Liver (tissue), 9 donors: ENCODE measurements around the gene TRIOBP. TPM values are rescaled to one million over a fixed set of nuclear protein-coding genes. Genes with fewer than 3 reads are reported as not detected.

Source experiments
- DNase-seq: peaks from one replicate; pipeline ENCODE4 v3.0.0-alpha.2; 2017; ENCODE audit warnings: low spot score
- H3K27ac ChIP-seq, 2 donors: one replicate each; pipeline ENCODE4 v1.7.0; 2013; ENCODE audit warnings: inconsistent platforms in 2 of 2, low read length in 2 of 2, control low read depth in 1 of 2, low read depth in 1 of 2, mild to moderate bottlenecking in 1 of 2
- H3K27me3 ChIP-seq, 4 donors: one replicate each; pipeline versions ENCODE4 v1.6.1 to v1.7.0; 2013; ENCODE audit warnings: low read length in 3 of 4, inconsistent platforms in 1 of 4, mild to moderate bottlenecking in 1 of 4, moderate library complexity in 1 of 4; ENCODE audit not compliant: control insufficient read depth in 4 of 4, insufficient read depth in 4 of 4
- H3K36me3 ChIP-seq, 4 donors: one replicate each; pipeline versions ENCODE4 v1.6.1 to v1.7.0; 2013; ENCODE audit warnings: low read length in 3 of 4, mild to moderate bottlenecking in 3 of 4, low read depth in 1 of 4, moderate library complexity in 1 of 4; ENCODE audit not compliant: control insufficient read depth in 4 of 4, insufficient read depth in 3 of 4
- H3K4me1 ChIP-seq, 4 donors: one replicate each; pipeline versions ENCODE4 v1.6.1 to v1.7.0; 2013; ENCODE audit warnings: low read length in 3 of 4, mild to moderate bottlenecking in 3 of 4, moderate library complexity in 1 of 4; ENCODE audit not compliant: control insufficient read depth in 4 of 4, insufficient read depth in 4 of 4
- H3K4me3 ChIP-seq, 3 donors: one replicate each; pipeline versions ENCODE4 v1.6.1 to v1.7.0; 2013; ENCODE audit warnings: low read length in 3 of 3, control low read depth in 1 of 3, low read depth in 1 of 3, mild to moderate bottlenecking in 1 of 3
- H3K9ac ChIP-seq, 2 donors: one replicate each; pipeline ENCODE4 v1.7.0; 2013; ENCODE audit warnings: low read length in 2 of 2, mild to moderate bottlenecking in 2 of 2, moderate library complexity in 2 of 2, control low read depth in 1 of 2, low read depth in 1 of 2
- H3K9me3 ChIP-seq, 4 donors: one replicate each; pipeline versions ENCODE4 v1.6.1 to v1.7.0; 2013; ENCODE audit warnings: low read length in 3 of 4; ENCODE audit not compliant: control insufficient read depth in 4 of 4
- ATF3 ChIP-seq: IDR thresholded peaks from 2 replicates; pipeline ENCODE4 v1.6.1; 2016; ENCODE audit warnings: antibody characterized with exemption
- CTCF ChIP-seq: fragments of 150-350 bp; IDR thresholded peaks from 2 replicates; pipeline ENCODE4 v1.5.1; 2017; ENCODE audit warnings: improper control_type of control experiment, low read depth, low read length; ENCODE audit not compliant: missing input control
- EGR1 ChIP-seq, 2 donors: IDR thresholded peaks; 2 replicates each; pipeline ENCODE4 v1.6.1; 2016 to 2018; ENCODE audit warnings: antibody characterized with exemption in 2 of 2, low read depth in 2 of 2
- FOXA1 ChIP-seq: IDR thresholded peaks from 2 replicates; pipeline ENCODE4 v1.6.1; 2016; ENCODE audit warnings: antibody characterized with exemption
- FOXA2 ChIP-seq: IDR thresholded peaks from 2 replicates; pipeline ENCODE4 v1.6.1; 2016; ENCODE audit warnings: antibody characterized with exemption
- GABPA ChIP-seq, 2 donors: IDR thresholded peaks in 1 of 2; conservative IDR thresholded peaks in 1 of 2; 2 replicates each; pipeline ENCODE4 v1.6.1; 2016; ENCODE audit warnings: antibody characterized with exemption in 2 of 2, mild to moderate bottlenecking in 1 of 2, moderate library complexity in 1 of 2
- HNF4A ChIP-seq, 2 donors: conservative IDR thresholded peaks; 2 replicates each; pipeline ENCODE4 v1.6.1; 2016; ENCODE audit warnings: antibody characterized with exemption in 2 of 2, mild to moderate bottlenecking in 2 of 2
- HNF4G ChIP-seq: IDR thresholded peaks from 2 replicates; pipeline ENCODE4 v1.6.1; 2016; ENCODE audit warnings: antibody characterized with exemption
- JUND ChIP-seq, 2 donors: IDR thresholded peaks; 2 replicates each; pipeline ENCODE4 v1.6.1; 2016; ENCODE audit warnings: antibody characterized with exemption in 2 of 2
- MAX ChIP-seq: IDR thresholded peaks from 2 replicates; pipeline ENCODE4 v1.6.1; 2016; ENCODE audit warnings: antibody characterized with exemption
- NR2F2 ChIP-seq: IDR thresholded peaks from 2 replicates; pipeline ENCODE4 v1.6.1; 2016; ENCODE audit warnings: antibody characterized with exemption
- RAD21 ChIP-seq, 2 donors: IDR thresholded peaks; 2 replicates each; pipeline ENCODE4 v1.6.1; 2016; ENCODE audit warnings: antibody characterized with exemption in 2 of 2, mild to moderate bottlenecking in 2 of 2
- REST ChIP-seq: IDR thresholded peaks from 2 replicates; pipeline ENCODE4 v1.6.1; 2016; ENCODE audit warnings: antibody characterized with exemption, mild to moderate bottlenecking
- RXRA ChIP-seq, 2 donors: IDR thresholded peaks; 2 replicates each; pipeline ENCODE4 v1.6.1; 2017 to 2018; ENCODE audit warnings: antibody characterized with exemption in 2 of 2, mild to moderate bottlenecking in 1 of 2
- SP1 ChIP-seq: IDR thresholded peaks from 2 replicates; pipeline ENCODE4 v1.6.1; 2018; ENCODE audit warnings: antibody characterized with exemption, mild to moderate bottlenecking
- TAF1 ChIP-seq: conservative IDR thresholded peaks from 2 replicates; pipeline ENCODE4 v1.6.1; 2016; ENCODE audit warnings: antibody characterized with exemption, mild to moderate bottlenecking
- YY1 ChIP-seq: IDR thresholded peaks from 2 replicates; pipeline ENCODE4 v1.6.1; 2016; ENCODE audit warnings: antibody characterized with exemption, mild to moderate bottlenecking
- ZBTB33 ChIP-seq: IDR thresholded peaks from 2 replicates; pipeline ENCODE4 v1.6.1; 2016; ENCODE audit warnings: antibody characterized with exemption
- WGBS: extraction: QIAGEN DNeasy Blood & Tissue Kit; methylation state at CpG from one replicate; pipeline ENCODE4 v1.1.7; 2013; 5-methylcytosine and 5-hydroxymethylcytosine counted together
- polyA plus RNA-seq, 2 donors: library from polyadenylated mRNA; stranded (reverse) in 1 of 2; unstranded in 1 of 2; fragments of 200-250 nt in 1 of 2; fragments of >200 nt in 1 of 2; fragmentation: Nextera tagmentation in 1 of 2; extraction: Ambion mirVana in 1 of 2; gene quantifications; one replicate each; pipeline versions ENCODE4 v1.2.1 to v1.2.3, GENCODE V29; 2013 to 2015
- total RNA-seq, 2 donors: library from RNA; depleted of rRNA; stranded (reverse); fragments of >200 nt; gene quantifications; one replicate each; pipeline ENCODE4 v1.2.3, GENCODE V29; 2014
- donor health status: healthy.
- donor health status: healthy.
- donor health status: healthy.
- donor health status: healthy.
- donor health status: healthy.

TRIOBP gene
- total and polyA plus RNA-seq, 4 donors, result 4.8 to 41.1 (median 21.6) TPM

- peaks cover 0 to 9% (median 2%) of the 10 kb centered on the region in 4 donors for H3K36me3 ChIP-seq
- H3K27ac ChIP-seq, result no peak overlapping the region
- H3K4me3 ChIP-seq, result no peak overlapping the region
- 95% methylated on average over 2 of the region's 2 CpGs for WGBS
- DNase-seq, result no peak
- H3K27me3 ChIP-seq, result no peaks in the 10 kb centered on the region
- H3K4me1 ChIP-seq, result peaks cover 9 to 37% (median 32%) of the 10 kb centered on the region in 4 donors
- H3K9me3 ChIP-seq, result no peaks in the 10 kb centered on the region
- no peak overlapping the region for H3K9ac ChIP-seq
- TF ChIP-seq FOXA2 (no peak), RXRA (IDR thresholded peaks at IDR 0.05) (no peak), ATF3 (no peak), RAD21 (IDR thresholded peaks at IDR 0.05) (no peak), CTCF (no peak), HNF4G (no peak), TAF1 (no peak), FOXA1 (no peak), HNF4A (conservative IDR thresholded peaks at IDR 0.05) (no peak), MAX (no peak), NR2F2 (no peak), GABPA (IDR thresholded peaks at IDR 0.05 in 1 of 2, conservative IDR thresholded peaks at IDR 0.05 in 1 of 2) (no peak), REST (no peak), YY1 (no peak), SP1 (no peak), ZBTB33 (no peak), JUND (IDR thresholded peaks at IDR 0.05) (no peak), EGR1 (IDR thresholded peaks at IDR 0.05; ENCODE audit: low read depth in 2 of 2) (no peak)
These were observed 115.0 kb downstream of the TRIOBP start for GRCh38 chr22:37811867-37812266.
